IMR-90 (cell line): ENCODE results near the gene DCAF6.

Experiments used
- CEBPB ChIP-seq: IDR thresholded peaks from 2 replicates; pipeline ENCODE4 v1.6.1; 2012; ENCODE audit warnings: low read depth, low read length, improper control_type of control experiment
- FOS ChIP-seq: fragments of 150-350 bp; IDR thresholded peaks from 2 replicates; pipeline ENCODE4 v1.6.1; 2016; ENCODE audit warnings: low read depth, low read length
- MAFK ChIP-seq: IDR thresholded peaks from 2 replicates; pipeline ENCODE4 v1.6.1; 2012; ENCODE audit warnings: low read depth, low read length, improper control_type of control experiment
- MAZ ChIP-seq: IDR thresholded peaks from 2 replicates; pipeline ENCODE4 v1.6.1; 2012; ENCODE audit warnings: low read depth, mild to moderate bottlenecking, low read length, improper control_type of control experiment, moderate library complexity, borderline replicate concordance
- MXI1 ChIP-seq: IDR thresholded peaks from 2 replicates; pipeline ENCODE4 v1.6.1; 2012; ENCODE audit warnings: low read depth, mild to moderate bottlenecking, low read length, moderate library complexity, borderline replicate concordance
- POLR2A ChIP-seq: IDR thresholded peaks from 2 replicates; pipeline ENCODE4 v1.6.1; 2012; ENCODE audit warnings: mild to moderate bottlenecking, low read depth, low read length
- RAD21 ChIP-seq: IDR thresholded peaks from 2 replicates; pipeline ENCODE4 v1.6.1; 2012; ENCODE audit warnings: low read length, improper control_type of control experiment
- RFX5 ChIP-seq: IDR thresholded peaks from 2 replicates; pipeline ENCODE4 v1.8.0; 2012; ENCODE audit warnings: low read depth, mild to moderate bottlenecking, low read length, moderate library complexity
- SMC3 ChIP-seq: fragments of 150-350 bp; IDR thresholded peaks from 2 replicates; pipeline ENCODE4 v1.6.1; 2016; ENCODE audit warnings: low read depth, mild to moderate bottlenecking, antibody characterized with exemption, low read length, moderate library complexity
- TF ChIP-seq, protein P1 (sequence below): conservative IDR thresholded peaks from 2 replicates; pipeline ENCODE4 v1.5.1; 2012; ENCODE audit warnings: mild to moderate bottlenecking, low read depth, low read length, improper control_type of control experiment
- TF ChIP-seq, protein P2 (sequence below): fragments of 150-350 bp; IDR thresholded peaks from 2 replicates; pipeline ENCODE4 v1.6.1; 2017; ENCODE audit warnings: mild to moderate bottlenecking, antibody characterized with exemption, low read length, low read depth
- TF ChIP-seq, protein P3 (sequence below): fragments of 150-350 bp; IDR thresholded peaks from 2 replicates; pipeline ENCODE4 v1.6.1; 2016; ENCODE audit warnings: low read depth, mild to moderate bottlenecking, low read length, moderate library complexity, borderline replicate concordance

DNA sequence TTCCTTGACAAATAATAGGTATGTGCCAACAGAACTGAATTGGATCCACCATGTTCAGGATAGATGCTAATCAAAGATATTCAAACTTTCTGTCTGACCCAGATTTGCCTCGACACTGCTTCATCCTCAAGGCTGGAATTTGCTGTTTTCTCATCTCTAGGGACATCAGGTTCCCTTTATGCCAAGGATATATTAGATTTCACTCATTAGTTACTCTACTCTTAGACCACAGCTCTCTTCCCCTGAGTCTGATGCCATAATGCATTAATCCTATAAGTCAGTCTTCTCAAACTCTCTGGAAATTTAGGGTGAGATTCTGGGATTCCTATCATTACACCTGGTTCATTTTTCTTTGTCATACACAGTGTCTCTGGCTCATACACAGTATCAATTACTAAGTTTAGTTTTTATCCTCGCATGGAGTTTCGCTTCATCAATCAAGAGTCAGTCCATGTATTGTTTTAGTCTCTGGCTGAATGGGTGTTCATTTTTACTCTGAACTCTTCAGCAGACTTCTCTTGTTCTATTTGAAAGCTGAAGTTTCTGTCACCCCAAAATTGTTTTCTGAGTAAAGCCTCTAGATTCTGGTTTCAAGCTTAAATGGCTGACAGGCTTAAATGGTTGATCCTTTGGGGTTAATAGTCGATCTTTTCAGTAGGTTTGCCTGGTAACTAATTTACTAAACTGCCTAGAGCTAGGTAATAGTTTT, 9.3 kb upstream of the DCAF6 start:
- TF ChIP-seq, protein P1, sequence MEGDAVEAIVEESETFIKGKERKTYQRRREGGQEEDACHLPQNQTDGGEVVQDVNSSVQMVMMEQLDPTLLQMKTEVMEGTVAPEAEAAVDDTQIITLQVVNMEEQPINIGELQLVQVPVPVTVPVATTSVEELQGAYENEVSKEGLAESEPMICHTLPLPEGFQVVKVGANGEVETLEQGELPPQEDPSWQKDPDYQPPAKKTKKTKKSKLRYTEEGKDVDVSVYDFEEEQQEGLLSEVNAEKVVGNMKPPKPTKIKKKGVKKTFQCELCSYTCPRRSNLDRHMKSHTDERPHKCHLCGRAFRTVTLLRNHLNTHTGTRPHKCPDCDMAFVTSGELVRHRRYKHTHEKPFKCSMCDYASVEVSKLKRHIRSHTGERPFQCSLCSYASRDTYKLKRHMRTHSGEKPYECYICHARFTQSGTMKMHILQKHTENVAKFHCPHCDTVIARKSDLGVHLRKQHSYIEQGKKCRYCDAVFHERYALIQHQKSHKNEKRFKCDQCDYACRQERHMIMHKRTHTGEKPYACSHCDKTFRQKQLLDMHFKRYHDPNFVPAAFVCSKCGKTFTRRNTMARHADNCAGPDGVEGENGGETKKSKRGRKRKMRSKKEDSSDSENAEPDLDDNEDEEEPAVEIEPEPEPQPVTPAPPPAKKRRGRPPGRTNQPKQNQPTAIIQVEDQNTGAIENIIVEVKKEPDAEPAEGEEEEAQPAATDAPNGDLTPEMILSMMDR = no peak
- TF ChIP-seq FOS (no peak), POLR2A (no peak), CEBPB (no peak), MXI1 (no peak), MAZ (no peak), MAFK (no peak), SMC3 (no peak), RFX5 (no peak), RAD21 (no peak)
- TF ChIP-seq, protein P2, sequence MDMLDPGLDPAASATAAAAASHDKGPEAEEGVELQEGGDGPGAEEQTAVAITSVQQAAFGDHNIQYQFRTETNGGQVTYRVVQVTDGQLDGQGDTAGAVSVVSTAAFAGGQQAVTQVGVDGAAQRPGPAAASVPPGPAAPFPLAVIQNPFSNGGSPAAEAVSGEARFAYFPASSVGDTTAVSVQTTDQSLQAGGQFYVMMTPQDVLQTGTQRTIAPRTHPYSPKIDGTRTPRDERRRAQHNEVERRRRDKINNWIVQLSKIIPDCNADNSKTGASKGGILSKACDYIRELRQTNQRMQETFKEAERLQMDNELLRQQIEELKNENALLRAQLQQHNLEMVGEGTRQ = no peak
- TF ChIP-seq, protein P3, sequence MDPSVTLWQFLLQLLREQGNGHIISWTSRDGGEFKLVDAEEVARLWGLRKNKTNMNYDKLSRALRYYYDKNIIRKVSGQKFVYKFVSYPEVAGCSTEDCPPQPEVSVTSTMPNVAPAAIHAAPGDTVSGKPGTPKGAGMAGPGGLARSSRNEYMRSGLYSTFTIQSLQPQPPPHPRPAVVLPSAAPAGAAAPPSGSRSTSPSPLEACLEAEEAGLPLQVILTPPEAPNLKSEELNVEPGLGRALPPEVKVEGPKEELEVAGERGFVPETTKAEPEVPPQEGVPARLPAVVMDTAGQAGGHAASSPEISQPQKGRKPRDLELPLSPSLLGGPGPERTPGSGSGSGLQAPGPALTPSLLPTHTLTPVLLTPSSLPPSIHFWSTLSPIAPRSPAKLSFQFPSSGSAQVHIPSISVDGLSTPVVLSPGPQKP = no peak
